HG02981 (cell line): ENCODE data around the gene ZP3.
"Not testable (repeated sequence)": the region's sequence is repeated elsewhere in the genome, so short reads cannot be mapped to it uniquely, and the experiment has no call there.

Source experiments
- ATAC-seq: cut with Tn5 transposase; IDR thresholded peaks from one replicate; pipeline ENCODE4 v1.9.1; 2021; ENCODE audit warnings: mild to moderate bottlenecking, moderate library complexity; ENCODE audit not compliant: unreplicated experiment

ZP3 gene

DNA sequence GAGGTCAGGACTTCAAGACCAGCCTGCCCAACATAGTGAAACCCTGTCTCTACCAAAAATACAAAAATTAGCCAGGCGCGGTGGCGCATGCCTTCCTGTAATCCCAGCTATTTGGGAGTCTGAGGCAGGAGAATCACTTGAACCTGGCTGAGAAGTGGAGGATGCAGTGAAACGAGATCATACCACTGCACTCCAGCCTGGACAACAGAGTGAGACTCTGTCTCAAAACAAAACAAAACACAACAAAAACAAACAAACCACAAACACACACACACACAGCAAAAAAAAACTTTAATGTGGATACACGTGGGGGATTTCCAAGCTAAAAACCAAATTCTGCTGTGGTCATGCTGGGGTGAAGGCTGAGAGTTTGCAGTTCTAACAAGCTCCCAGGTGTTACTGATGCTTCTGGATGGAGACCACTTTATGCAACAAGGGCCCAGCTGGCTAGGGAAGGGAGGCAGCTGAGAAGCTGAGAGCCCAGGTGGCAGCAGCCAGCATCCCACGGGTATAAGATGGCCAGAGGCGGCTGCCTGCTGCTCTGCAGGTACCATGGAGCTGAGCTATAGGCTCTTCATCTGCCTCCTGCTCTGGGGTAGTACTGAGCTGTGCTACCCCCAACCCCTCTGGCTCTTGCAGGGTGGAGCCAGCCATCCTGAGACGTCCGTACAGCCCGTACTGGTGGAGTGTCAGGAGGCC lies at the start of gene ZP3:
TSS of gene ZP3 (plus strand) at position 538 of the 699 bp plus-strand sequence. CDS start at position 553, 15 bp downstream.
- ATAC-seq, result no peak

DNA sequence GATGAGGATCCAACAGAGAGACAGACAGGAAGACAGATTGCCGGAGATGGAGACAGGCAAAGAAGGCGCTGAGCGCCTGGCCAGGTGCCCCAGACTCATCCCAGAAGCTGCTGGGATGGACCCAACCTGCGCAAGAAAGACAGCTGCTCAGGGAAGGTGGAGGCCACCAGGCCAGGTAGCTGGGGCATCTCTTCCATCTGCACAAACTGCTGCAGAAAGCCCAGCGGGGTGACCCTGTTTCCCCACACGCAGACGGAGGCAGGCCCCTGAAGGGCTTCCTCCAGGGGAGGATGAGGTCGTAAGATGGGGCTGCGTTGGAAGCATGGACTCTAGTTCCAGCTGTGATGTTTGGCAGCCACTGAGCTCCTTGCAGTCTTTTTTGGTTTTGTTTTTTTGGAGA lies 49.5 kb upstream of the ZP3 start:
- no peak for ATAC-seq

DNA sequence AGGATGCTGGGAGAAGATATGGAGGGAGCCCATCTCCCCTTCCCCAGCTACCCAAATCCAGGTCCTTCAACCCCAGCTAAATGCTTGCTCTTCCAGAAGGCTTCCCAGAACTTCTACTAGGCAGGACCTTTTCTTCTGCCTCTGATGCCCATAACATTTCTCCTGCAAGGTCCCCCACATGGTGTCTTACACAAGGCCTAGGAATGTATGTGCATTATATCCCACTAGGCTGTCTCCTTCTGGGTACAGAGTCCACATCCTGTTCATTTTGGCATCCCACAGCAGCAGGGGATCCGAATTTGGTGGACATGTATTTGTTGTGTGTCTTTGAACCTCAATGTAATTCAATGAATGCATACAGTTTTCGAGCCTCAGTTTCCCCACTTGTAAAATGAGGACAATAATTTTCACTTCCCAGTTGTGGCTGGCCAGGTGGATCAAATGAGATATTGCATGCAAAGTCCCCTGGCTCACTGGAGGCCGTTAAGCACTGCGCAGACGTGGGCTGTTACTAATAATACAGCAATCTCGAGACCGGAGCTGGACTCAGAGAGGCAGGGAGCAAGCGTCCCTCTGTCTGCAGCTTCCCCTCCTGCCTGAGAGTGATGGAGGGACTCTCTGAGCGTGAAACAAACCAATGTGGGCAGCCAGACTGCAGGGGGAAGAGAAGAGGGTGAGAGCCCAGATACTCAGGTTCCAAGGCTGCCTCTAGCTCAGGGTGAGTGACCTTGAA lies 47.4 kb upstream of the ZP3 start:
- no peak for ATAC-seq

DNA sequence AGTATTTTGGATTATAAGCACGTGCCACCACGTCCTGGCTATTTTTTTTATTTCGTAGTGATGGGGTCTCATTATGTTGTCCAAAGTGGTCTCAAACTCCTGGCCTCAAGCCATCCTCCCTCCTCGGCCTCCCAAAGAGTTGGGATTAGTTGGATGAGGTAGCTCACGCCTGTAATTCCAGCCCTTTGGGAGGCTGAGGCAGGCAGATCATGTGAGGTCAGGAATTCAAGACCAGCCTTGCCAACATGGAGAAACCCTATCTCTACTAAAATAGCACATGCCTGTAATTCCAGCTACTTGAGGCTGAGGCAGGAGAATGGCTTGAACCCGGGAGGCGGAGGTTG lies 44.2 kb upstream of the ZP3 start:
- no peak for ATAC-seq

DNA sequence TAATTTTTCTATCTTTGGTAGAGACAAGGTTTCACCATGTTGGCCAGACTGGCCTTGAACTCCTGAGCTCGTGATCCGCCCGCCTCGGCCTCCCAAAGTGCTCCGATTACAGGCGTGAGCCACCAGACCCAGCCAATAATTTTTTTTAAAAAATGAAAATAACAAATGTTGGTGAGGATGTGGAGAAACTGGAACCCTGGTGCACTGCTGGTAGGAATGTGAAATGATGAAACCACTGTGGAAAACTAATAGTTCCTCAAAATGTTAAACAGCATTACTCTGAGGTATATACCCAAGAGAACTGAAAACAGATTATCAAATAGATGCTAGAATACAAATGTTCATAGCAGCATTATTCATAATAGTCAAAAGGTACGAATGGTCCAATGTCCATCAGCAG lies 42.9 kb upstream of the ZP3 start:
- no peak for ATAC-seq

DNA sequence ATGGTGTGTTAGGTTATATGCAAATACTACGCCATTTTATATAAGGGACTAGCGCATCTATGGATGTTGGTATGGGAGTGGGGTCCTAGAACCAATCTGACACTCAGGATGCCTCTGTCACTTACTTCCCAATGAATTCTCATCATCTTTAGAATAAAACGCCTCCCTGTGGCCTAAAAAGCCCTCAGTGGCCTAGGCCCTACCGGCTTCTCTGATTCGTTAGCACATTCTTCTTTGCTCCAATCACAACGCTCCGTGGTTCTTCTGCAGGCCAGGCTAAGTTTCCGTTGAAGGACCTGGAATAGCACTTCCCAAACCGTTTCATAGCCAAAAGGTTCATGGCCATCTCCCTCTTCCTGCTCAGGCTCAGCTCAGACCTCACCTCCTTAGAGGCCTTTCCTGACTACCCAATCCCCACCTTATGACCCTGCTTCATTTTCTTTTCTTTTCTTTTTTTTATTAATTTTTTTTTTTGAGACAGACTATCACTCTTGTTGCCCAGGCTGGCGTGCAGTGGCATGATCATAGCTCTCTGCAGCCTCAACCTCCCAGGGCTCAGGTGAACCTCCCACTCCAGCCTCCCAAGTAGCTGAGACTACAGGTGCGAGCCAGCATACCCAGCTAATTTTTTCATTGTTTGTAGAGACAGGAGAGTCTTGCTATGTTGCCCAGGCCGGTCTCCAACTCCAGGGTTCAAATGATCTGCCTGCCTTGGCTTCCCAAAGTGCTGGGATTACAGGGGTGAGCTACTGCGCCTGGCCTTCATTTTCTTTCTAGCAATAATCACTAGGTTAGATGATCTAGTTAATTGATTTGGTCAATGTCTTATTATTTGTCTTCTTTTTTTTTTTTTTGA lies 41.4 kb upstream of the ZP3 start:
- no peak for ATAC-seq

DNA sequence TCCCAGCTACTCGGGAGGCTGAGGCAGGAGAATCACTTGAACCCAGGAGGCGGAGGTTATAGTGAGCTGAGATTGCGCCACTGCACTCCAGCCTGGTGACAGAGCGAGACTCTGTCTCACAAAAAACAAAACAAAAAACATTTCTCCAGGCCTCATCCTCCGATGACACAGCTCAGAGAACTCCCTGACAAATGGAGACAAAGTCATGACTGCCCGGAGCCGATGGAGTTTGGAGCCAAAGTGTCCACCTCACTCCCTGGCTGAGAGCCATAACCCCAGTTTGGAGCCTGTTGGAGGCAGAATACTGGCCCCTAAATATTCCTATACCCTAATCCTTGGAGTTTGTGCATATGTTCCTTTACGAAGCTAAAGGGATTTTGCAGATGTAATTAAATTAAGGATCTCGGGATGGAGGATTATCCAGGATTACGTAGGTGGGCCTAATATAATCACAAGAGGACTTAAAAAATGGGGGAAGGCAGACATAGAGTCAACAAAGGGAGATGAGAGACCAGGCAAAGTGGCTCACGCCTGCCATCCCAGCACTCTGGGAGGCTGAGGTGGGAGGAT lies 38.0 kb upstream of the ZP3 start:
- ATAC-seq, result no peak

DNA sequence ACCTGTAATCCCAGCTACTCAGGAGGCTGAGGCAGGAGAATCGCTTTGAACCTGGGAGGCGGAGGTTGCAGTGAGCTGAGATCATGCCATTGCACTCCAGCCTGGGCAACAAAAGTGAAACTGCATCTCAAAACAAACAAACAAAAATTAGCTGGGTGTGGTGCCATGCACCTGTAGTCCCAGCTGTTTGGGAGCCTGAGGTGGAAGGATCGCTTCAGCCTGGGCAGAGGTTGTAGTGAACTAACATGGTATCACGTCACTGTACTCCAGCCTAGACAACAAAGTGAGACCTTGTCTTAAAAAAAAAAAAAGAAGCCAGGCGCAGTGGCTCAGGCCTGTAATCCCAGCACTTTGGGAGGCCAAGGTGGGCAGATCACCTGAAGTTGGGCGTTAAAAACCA lies 37.0 kb upstream of the ZP3 start:
- ATAC-seq, result not testable (repeated sequence)

DNA sequence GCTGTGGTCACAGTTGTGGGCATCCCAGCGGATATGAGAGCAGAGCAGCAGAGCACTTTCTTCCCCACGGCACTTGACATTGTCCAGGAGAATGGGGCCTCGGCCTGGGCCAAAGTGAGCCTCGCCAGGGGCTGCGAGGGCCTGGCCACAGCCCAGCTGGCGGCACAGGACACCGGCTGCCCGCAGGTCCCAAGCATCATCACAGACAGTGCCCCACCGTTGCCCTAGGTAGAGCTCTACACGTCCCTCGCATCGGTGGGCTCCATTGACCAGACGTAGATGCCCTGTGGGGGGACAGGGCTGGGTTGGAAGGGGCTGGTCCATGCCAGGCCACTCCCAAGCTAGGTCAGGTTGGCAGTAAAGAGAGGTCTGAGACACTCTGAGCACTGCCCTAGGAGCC lies 34.7 kb upstream of the ZP3 start:
- no peak for ATAC-seq

DNA sequence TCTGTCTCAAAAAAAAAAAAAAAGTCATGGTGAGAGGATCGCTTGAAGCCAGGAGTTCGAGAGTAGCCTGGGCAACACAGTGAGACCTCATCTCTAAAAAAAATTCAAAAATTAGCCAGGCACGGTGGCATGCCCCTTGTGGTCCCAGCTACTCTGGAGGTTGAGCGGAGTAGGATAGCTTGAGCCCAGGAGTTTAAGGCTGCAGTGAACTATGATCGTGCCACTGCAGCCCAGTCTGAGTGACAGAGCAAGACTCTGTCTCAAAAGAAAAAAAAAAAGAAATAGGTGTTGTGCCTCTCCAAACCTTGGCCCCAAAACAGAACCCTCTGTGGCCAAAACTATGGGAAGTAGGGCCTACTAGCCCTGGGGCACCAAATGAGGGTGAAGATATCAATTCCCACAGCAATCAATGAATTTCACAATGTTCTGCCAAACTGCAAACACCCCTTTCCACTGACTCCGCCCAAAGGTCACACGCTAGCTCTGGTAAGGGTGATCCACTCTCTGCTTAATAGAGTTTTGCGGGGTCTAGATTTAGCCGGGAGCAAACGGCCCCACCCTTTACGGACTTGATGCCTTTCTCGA lies 32.1 kb upstream of the ZP3 start:
- ATAC-seq, result no peak

GRCh38 chr7:76393116-76394031 lies 31.4 kb upstream of the ZP3 start:
- ATAC-seq, result peak; percentile 86

DNA sequence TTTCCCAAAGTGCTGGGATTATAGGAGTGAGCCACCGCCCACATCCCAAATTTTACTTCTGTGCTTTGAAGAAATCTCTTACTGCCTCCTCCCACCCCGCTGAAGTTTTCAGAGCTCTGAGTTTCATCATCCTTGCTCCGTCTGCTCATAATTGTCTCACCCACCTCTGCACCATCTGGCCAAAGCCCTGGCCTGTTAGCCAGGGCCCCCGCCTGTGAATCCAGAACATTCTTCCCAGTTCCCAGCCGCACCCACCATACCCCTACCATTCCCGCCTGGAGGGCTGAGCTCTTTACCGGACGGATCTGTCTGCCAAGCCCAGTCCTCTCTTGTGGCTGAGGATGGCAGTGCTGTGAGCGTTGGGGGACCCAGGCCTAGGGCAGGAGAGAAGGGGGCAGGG lies 29.8 kb upstream of the ZP3 start:
- no peak for ATAC-seq

- not testable (repeated sequence) for ATAC-seq
These were observed 29.2 kb upstream of the ZP3 start for GRCh38 chr7:76395605-76395964.

- ATAC-seq, result no peak
These were observed 28.6 kb upstream of the ZP3 start for GRCh38 chr7:76395965-76396726.

- no peak for ATAC-seq
These were observed 27.9 kb upstream of the ZP3 start for GRCh38 chr7:76396864-76397263.

DNA sequence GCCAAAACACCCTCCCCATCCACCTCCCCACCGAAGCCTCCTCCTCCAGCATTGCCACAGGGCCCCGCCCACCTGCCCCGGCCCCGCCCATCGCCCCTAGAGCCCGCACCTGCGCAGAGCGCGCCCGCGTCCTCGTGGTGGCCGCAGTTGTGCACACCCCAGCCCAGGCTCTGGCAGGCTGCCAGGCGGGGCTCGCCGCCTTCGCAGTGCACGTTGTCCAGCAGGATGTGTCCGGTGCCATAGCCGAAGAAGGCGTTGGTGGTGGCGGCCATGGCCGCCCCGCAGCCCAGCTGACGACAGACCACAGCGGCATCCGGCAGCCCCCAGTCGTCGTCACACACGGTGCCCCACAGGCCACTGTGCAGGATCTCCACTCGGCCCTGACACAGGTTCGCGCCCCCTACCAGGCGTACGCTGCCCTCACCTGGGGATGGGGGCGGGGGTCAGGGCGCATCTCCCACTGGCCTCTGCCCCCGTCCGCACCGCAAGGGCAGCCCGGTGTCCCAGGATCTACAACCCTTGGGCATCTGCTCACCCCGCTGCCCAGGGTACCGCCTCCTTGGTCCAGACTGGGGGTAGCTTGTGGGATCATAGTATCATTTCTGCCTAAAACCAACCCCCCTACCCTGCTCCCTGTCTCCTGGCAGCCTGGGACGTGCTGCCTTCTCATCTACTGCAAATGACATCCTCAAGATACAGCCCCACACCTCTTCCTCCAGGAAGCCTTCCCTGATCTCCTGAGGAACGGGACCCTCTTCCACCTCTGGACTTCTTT lies 27.2 kb upstream of the ZP3 start:
- peak; percentile 29 for ATAC-seq

GRCh38 chr7:76400248-76400647 lies 24.5 kb upstream of the ZP3 start:
- ATAC-seq, result no peak

DNA sequence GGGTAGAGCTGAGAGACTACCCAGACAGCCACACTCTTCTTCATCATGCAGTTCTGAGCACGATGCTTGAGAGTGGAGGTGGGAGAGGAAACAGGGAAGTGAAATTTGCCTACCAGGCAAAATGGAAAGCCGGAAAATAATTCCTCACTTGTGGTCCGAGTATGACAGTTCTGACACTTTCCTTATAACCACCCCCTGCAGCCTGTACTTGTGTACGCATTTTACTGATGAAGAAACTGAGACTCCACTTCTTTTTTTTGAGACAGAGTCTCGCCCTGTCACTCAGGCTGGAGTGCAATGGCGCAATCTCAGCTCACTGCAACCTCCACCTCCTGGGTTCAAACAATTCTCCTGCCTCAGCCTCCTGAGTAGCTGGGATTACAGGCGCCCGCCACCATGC lies 21.7 kb upstream of the ZP3 start:
- ATAC-seq, result not testable (repeated sequence)
